Gastroesophageal sphincter (tissue), 4 donors: ENCODE data around the gene CCDC7. TPM values are rescaled to one million over a fixed set of nuclear protein-coding genes. Genes with fewer than 3 reads are reported as not detected.
A peak's percentile ranks its signal among the peaks of the same experiment; 100 is the strongest.
"Not testable (repeated sequence)": the region's sequence is repeated elsewhere in the genome, so short reads cannot be mapped to it uniquely, and the experiment has no call there.

ENCODE experiments used
- ATAC-seq: fragments of 150-250 bp; one replicate; pipeline ENCODE4 v1.9.1; 2016; ENCODE audit warnings: mild to moderate bottlenecking, moderate library complexity
- H3K27ac ChIP-seq, 4 donors: fragments of 200-600 bp; sonication (generic) in 3 of 4; 1 replicate in 3 of 4; 2 replicates in 1 of 4; pipeline ENCODE4 v1.5.1; 2016 to 2019
- H3K27me3 ChIP-seq: fragments of 200-600 bp; sonication (generic); one replicate; pipeline ENCODE4 v1.5.1; 2019
- H3K36me3 ChIP-seq, 2 donors: fragments of 200-600 bp; sonication (generic); one replicate each; pipeline ENCODE4 v1.5.1; 2019; ENCODE audit warnings: control low read depth in 1 of 2
- H3K4me1 ChIP-seq, 3 donors: fragments of 200-600 bp; sonication (generic); 1 replicate in 2 of 3; 2 replicates in 1 of 3; pipeline ENCODE4 v1.5.1; 2016 to 2019; ENCODE audit warnings: control low read depth in 2 of 3
- H3K4me3 ChIP-seq, 2 donors: fragments of 200-600 bp; sonication (generic); one replicate each; pipeline ENCODE4 v1.5.1; 2019; ENCODE audit warnings: mild to moderate bottlenecking in 1 of 2, moderate library complexity in 1 of 2
- H3K9me3 ChIP-seq, 3 donors: fragments of 200-600 bp; sonication (generic); one replicate each; pipeline ENCODE4 v1.5.1; 2017 to 2019; ENCODE audit warnings: control low read depth in 2 of 3
- EP300 ChIP-seq: sonication (generic); formaldehyde crosslinking; IDR thresholded peaks from one replicate; pipeline ENCODE4 v1.6.1; 2017; ENCODE audit warnings: antibody characterized with exemption, mild to moderate bottlenecking
- POLR2A ChIP-seq, 2 donors: fragments of 450-650 bp; IDR thresholded peaks; one replicate each; pipeline ENCODE4 v1.6.1; 2017; ENCODE audit warnings: antibody characterized with exemption in 2 of 2, mild to moderate bottlenecking in 2 of 2, moderate library complexity in 1 of 2
- POLR2AphosphoS5 ChIP-seq: sonication (generic); formaldehyde crosslinking; IDR thresholded peaks from one replicate; pipeline ENCODE4 v1.6.1; 2017; ENCODE audit warnings: antibody characterized with exemption
- WGBS, 2 donors: methylation state at CpG; one replicate each; pipeline ENCODE4 v1.1.5; 2018; ENCODE audit warnings: low coverage in 1 of 2; 5-methylcytosine and 5-hydroxymethylcytosine counted together
- total RNA-seq, 4 donors: library from RNA; depleted of rRNA; stranded (reverse); fragments of >200 nt; gene quantifications; one replicate each; pipeline ENCODE4 v1.1.0, GENCODE V29; 2016
- TF ChIP-seq, protein P1 (sequence below), 4 experiments: fragments of 200-600 bp in 2 of 4; fragments of 450-650 bp in 2 of 4; sonication (generic) in 1 of 4; IDR thresholded peaks; one replicate each; pipeline ENCODE4 v1.5.1; 2017 to 2019; ENCODE audit warnings: antibody characterized with exemption in 4 of 4, mild to moderate bottlenecking in 2 of 4, moderate library complexity in 2 of 4

Gene CCDC7
- total RNA-seq, 4 donors from 2014 or later: 20.8 to 67.3 (median 36.0) TPM

DNA sequence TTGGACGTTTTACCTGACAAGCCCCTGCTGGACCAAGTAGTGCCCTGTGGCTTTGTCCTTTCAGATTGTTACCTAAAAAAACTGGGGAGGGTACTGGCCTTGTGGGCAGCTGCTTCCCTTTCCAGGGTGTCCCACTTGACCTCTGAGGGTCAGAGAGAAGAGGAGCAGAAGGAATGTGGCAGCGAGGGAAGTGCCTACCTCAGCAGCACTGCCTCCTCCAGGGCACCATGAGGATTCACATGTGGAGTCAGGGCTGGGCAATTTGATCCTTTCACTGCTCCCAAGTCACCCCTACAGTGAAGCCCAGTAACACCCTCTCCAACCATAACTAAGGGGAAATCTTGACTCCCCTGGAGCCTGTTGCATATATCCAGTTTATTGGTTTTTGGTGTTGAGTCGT lies 447.5 kb downstream of the CCDC7 start:
- Histone ChIP-seq H3K27ac (no peak overlapping the region), H3K9me3 (no peaks in the 10 kb centered on the region), H3K27me3 (no peaks in the 10 kb centered on the region), H3K36me3 (peaks cover 0 to 35% of the 10 kb centered on the region in 2 donors), H3K4me3 (no peak overlapping the region), H3K4me1 (no peaks in the 10 kb centered on the region)
- WGBS, 2 donors: 0 to 69% methylated on average over 1 to 2 of the region's 3 CpGs
- TF ChIP-seq POLR2A (IDR thresholded peaks at IDR 0.05): no peak
- TF ChIP-seq POLR2AphosphoS5: peak; percentile 30
- ATAC-seq: no peak

DNA sequence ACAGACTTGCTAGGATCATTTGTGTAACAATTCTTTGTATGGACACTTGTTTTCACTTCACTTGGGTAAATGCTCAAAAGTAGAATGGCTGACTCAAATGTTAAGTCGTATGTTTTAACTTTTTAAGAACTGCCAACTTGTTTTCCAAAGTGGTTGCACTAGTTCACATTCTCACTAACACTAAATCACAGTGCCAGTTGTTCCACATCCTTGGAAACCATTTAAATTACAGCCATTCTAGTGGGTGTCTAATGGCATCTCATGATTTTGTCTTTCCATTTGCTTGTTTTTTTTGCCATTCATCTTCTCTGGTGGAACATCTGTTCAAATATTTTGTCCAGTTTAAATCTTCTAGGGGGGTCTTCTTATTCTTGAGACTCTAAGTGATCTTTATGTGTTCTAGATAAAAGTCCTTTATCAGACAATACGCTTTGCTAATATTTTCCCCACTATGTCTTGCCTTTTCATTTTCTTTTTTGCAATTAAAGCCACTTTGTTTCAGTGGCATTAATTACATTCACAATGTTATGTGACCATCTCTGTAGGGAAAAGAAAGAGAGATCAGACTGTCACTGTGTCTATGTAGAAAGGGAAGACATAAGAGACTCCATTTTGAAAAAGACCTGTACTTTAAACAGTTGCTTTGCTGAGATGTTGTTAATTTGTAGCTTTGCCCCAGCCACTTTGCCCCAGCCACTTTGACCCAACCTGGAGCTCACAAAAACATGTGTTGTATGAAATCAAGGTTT lies 448.1 kb downstream of the CCDC7 start:
- Histone ChIP-seq H3K4me3 (no peak overlapping the region), H3K27ac (no peak overlapping the region), H3K36me3 (peaks cover 0 to 42% of the 10 kb centered on the region in 2 donors), H3K4me1 (no peaks in the 10 kb centered on the region), H3K9me3 (no peaks in the 10 kb centered on the region), H3K27me3 (no peaks in the 10 kb centered on the region)
- TF ChIP-seq POLR2A (IDR thresholded peaks at IDR 0.05) (no peak), POLR2AphosphoS5 (no peak)
- no peak for ATAC-seq
- 87 to 89% methylated on average over 2 of the region's 2 CpGs for WGBS, 2 donors

DNA sequence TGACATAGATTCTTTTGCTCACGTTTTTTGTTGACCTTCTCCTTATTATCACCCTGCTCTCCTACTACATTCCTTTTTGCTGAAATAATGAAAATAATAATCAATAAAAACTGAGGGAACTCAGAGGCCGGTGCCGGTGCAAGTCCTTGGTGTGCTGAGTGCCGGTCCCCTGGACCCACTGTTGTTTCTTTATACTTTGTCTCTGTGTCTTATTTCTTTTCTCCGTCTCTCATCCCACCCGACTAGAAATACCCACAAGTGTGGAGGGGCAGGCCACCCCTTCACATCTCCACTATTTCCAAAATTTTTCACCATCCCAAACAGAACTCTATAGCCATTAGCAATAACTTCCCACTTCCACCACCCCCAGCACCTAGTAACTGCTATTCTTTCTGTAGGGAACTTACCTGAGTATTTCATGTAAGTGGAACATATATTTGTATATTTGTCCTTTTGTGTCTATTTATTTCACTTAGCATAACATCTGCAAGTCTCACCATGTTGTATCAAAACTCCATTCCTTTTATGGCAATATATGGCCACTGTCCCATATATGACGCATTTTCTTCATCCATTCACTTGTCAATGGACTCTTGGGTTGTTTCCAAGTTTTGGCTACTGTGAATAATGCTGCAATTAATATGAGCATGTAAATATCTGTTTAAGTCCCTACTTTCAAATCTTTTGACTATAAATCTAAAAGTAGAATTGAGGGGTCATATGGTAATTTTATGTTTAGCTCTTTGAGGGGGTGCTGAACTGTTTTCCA lies 449.4 kb downstream of the CCDC7 start:
- TF ChIP-seq POLR2AphosphoS5: peak; percentile 17
- peaks cover 0 to 54% of the 10 kb centered on the region in 2 donors for H3K36me3 ChIP-seq
- not testable (repeated sequence) for ATAC-seq, H3K4me3 ChIP-seq, H3K27me3 ChIP-seq, H3K9me3 ChIP-seq, H3K27ac ChIP-seq, H3K4me1 ChIP-seq
- WGBS, 2 donors: 88 to 89% methylated on average over 6 to 7 of the region's 7 CpGs

DNA sequence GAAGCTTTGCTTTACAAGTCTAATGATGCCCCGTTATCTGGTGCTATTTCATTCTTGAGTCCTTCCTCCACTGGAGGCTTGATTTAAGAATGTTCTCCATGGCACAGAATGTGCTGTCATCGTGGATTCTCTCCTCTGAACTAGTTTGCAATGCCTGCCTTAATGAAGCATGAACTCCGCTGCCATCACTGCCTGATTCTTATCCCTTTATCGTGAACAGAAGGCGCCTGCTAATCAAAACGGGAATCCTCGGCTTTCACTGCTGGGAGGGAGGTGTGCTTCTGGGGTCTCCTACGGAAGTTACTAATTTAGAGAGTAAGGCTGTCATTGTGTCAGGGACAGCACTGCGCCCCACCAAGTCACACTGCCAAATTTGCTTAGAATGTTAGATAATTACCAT lies 455.9 kb downstream of the CCDC7 start:
- Histone ChIP-seq H3K27me3 (no peaks in the 10 kb centered on the region), H3K4me3 (no peak overlapping the region), H3K27ac (no peak overlapping the region), H3K4me1 (peaks cover 0 to 18% (median 0%) of the 10 kb centered on the region in 3 donors), H3K9me3 (no peaks in the 10 kb centered on the region), H3K36me3 (peaks cover 4 to 87% of the 10 kb centered on the region in 2 donors)
- 81 to 85% methylated on average over 3 to 8 of the region's 9 CpGs for WGBS, 2 donors
- TF ChIP-seq, protein P1, sequence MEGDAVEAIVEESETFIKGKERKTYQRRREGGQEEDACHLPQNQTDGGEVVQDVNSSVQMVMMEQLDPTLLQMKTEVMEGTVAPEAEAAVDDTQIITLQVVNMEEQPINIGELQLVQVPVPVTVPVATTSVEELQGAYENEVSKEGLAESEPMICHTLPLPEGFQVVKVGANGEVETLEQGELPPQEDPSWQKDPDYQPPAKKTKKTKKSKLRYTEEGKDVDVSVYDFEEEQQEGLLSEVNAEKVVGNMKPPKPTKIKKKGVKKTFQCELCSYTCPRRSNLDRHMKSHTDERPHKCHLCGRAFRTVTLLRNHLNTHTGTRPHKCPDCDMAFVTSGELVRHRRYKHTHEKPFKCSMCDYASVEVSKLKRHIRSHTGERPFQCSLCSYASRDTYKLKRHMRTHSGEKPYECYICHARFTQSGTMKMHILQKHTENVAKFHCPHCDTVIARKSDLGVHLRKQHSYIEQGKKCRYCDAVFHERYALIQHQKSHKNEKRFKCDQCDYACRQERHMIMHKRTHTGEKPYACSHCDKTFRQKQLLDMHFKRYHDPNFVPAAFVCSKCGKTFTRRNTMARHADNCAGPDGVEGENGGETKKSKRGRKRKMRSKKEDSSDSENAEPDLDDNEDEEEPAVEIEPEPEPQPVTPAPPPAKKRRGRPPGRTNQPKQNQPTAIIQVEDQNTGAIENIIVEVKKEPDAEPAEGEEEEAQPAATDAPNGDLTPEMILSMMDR (IDR thresholded peaks at IDR 0.05): no peak
- no peak for TF ChIP-seq EP300
- TF ChIP-seq POLR2A (IDR thresholded peaks at IDR 0.05): no peak
- no peak for TF ChIP-seq POLR2AphosphoS5
- no peak for ATAC-seq

DNA sequence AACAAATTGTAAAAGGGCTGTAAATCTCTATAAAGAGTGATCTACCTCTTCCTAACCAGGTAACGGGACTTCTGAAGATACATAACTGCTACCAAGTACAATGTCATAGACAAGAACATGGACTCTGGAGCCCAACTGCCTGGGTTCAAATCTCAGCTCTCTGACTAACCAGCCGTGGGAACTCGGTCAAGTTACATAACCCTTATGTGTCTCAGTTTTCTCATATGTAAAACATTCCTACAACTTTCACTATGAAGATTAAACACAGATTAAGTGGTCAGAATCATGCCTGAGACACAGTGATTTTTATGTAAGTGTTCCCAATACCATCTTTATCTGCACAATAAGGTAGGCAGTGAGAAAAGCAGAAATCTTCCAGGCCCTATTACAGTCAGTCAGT lies 459.5 kb downstream of the CCDC7 start:
- no peaks in the 10 kb centered on the region for H3K9me3 ChIP-seq
- H3K4me1 ChIP-seq: peaks cover 0 to 18% (median 0%) of the 10 kb centered on the region in 3 donors
- 67 to 79% methylated on average over 3 of the region's 3 CpGs for WGBS, 2 donors
- TF ChIP-seq, protein P1 (IDR thresholded peaks at IDR 0.05): no peak
- no peak for TF ChIP-seq EP300
- TF ChIP-seq POLR2A (IDR thresholded peaks at IDR 0.05): no peak
- no peak for TF ChIP-seq POLR2AphosphoS5
- H3K4me3 ChIP-seq: no peak overlapping the region
- H3K27me3 ChIP-seq: no peaks in the 10 kb centered on the region
- peaks cover 4 to 91% of the 10 kb centered on the region in 2 donors for H3K36me3 ChIP-seq
- H3K27ac ChIP-seq: no peak overlapping the region
- ATAC-seq: no peak

DNA sequence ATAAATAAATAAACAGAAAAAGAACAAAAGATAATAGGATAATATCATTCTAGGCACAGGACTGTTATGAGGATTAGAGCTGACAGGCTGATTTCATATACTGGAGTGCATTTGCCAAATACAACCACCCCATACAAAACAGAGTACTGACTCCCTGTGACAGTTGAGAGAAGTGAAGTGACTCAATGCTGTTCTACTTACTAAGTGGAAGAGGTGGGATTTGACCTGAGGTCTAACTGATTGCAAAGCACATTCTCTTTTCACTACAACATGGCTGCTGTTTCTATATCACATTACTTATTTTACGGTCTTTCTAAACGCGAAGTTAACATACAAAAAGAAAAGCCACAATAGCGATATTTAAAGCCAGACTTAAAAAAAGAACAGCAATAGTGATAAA lies 460.7 kb downstream of the CCDC7 start:
- H3K4me3 ChIP-seq: no peak overlapping the region
- no peak for ATAC-seq
- H3K27me3 ChIP-seq: no peaks in the 10 kb centered on the region
- TF ChIP-seq, protein P1 (IDR thresholded peaks at IDR 0.05): no peak
- TF ChIP-seq POLR2AphosphoS5 (no peak), EP300 (no peak), POLR2A (IDR thresholded peaks at IDR 0.05) (no peak)
- H3K9me3 ChIP-seq: no peaks in the 10 kb centered on the region
- no peak overlapping the region for H3K27ac ChIP-seq
- H3K36me3 ChIP-seq: peaks cover 4 to 99% of the 10 kb centered on the region in 2 donors
- 94 to 96% methylated on average over 4 of the region's 4 CpGs for WGBS, 2 donors
- peaks cover 0 to 16% (median 0%) of the 10 kb centered on the region in 3 donors for H3K4me1 ChIP-seq
